Caco-2 (cell line): ENCODE results near the gene ADAM23. TPM values are rescaled to one million over a fixed set of nuclear protein-coding genes. Genes with fewer than 3 reads are reported as not detected.

Source experiments
- BruUV-seq: library from RNA; stranded (reverse); fragments of 400-500 nt; replicated peaks from 2 replicates; lab custom pipeline; 2021; lab: Mats Ljungman, UMichigan
- CTCF ChIA-PET: fragments of 300-600 bp; sonication (Branson Sonifier 250); formaldehyde crosslinking; loops from one replicate; lab custom pipeline; 2022; ENCODE audit warnings: antibody characterized with exemption; lab: Charles Lee
- POLR2A ChIA-PET: fragments of 300-600 bp; sonication (Branson Sonifier 250); formaldehyde crosslinking; loops from one replicate; lab custom pipeline; 2022; ENCODE audit warnings: antibody characterized with exemption; lab: Charles Lee
- DNase-seq, 2 experiments: peaks; one replicate each; pipeline versions ENCODE4 v3.0.0 to v3.0.0-alpha.2; 2020 to 2022
- H3K27me3 ChIP-seq: replicated peaks from 2 replicates; pipeline ENCODE4 v1.6.0; 2011; ENCODE audit warnings: low read length; ENCODE audit not compliant: control insufficient read depth, insufficient read depth
- H3K36me3 ChIP-seq: 2 replicates; pipeline ENCODE4 v1.5.1; 2011; ENCODE audit warnings: low read length; ENCODE audit not compliant: control insufficient read depth, insufficient read depth
- H3K4me1 ChIP-seq: fragments of 250-450 bp; sonication (Bioruptor Pico); 2 replicates; pipeline ENCODE4 v1.5.1; 2020; ENCODE audit warnings: mild to moderate bottlenecking
- H3K4me3 ChIP-seq: 2 replicates; pipeline ENCODE4 v1.5.1; 2011; ENCODE audit warnings: low read depth, mild to moderate bottlenecking, control low read depth, low read length
- H3K9me3 ChIP-seq: fragments of 250-450 bp; sonication (Bioruptor Pico); 2 replicates; pipeline ENCODE4 v1.5.1; 2020; ENCODE audit warnings: mild to moderate bottlenecking, moderate library complexity
- H3K27ac Mint-ChIP-seq: one replicate; pipeline ENCODE4 v1.8.0; 2022; ENCODE audit warnings: mixed read lengths; ENCODE audit not compliant: unreplicated experiment
- H3K27me3 Mint-ChIP-seq: one replicate; pipeline ENCODE4 v1.8.0; 2022; ENCODE audit warnings: mixed read lengths; ENCODE audit not compliant: insufficient read depth, unreplicated experiment
- H3K36me3 Mint-ChIP-seq: one replicate; pipeline ENCODE4 v1.8.0; 2022; ENCODE audit warnings: mild to moderate bottlenecking, mixed read lengths; ENCODE audit not compliant: insufficient read depth, unreplicated experiment
- H3K4me1 Mint-ChIP-seq: one replicate; pipeline ENCODE4 v1.8.0; 2022; ENCODE audit warnings: low read depth, mixed read lengths; ENCODE audit not compliant: unreplicated experiment
- H3K4me3 Mint-ChIP-seq: one replicate; pipeline ENCODE4 v1.8.0; 2022; ENCODE audit warnings: mild to moderate bottlenecking, moderate library complexity, mixed read lengths; ENCODE audit not compliant: unreplicated experiment
- H3K9me3 Mint-ChIP-seq: one replicate; pipeline ENCODE4 v1.8.0; 2022; ENCODE audit warnings: mixed read lengths; ENCODE audit not compliant: unreplicated experiment
- CTCF ChIP-seq, 2 experiments: fragments of 200-600 bp in 1 of 2; IDR thresholded peaks; 1 replicate in 1 of 2; 2 replicates in 1 of 2; pipeline versions ENCODE4 v1.5.1 to v1.8.0; 2011 to 2022; ENCODE audit warnings: antibody characterized with exemption in 1 of 2, control low read depth in 1 of 2, inconsistent platforms in 1 of 2, low read depth in 1 of 2, low read length in 1 of 2, mild to moderate bottlenecking in 1 of 2, moderate library complexity in 1 of 2; ENCODE audit not compliant: insufficient read depth in 1 of 2, severe bottlenecking in 1 of 2, unreplicated experiment in 1 of 2
- intact Hi-C: fragments of 100-400 bp; cut with micrococcal nuclease; formaldehyde crosslinking; loops from one replicate; pipeline ENCODE4 v1.10.0; 2022; ENCODE audit not compliant: unreplicated experiment
- total RNA-seq: library from RNA; stranded (reverse); gene quantifications from 2 replicates; pipeline ENCODE4 v1.2.3, GENCODE V29; 2022

Gene ADAM23
- total RNA-seq, 1 experiment from 2014 or later = 55.1 TPM

GRCh38 chr2:206584323-206585116 lies 141.2 kb downstream of the ADAM23 start:
- no peaks in the 10 kb centered on the region for H3K27me3 Mint-ChIP-seq
- no peaks in the 10 kb centered on the region for H3K36me3 ChIP-seq
- no peak for DNase-seq
- TF ChIP-seq CTCF (IDR thresholded peaks at IDR 0.05; ENCODE audit: insufficient read depth in 1 of 2, low read depth in 1 of 2, low read length in 1 of 2, severe bottlenecking in 1 of 2, unreplicated experiment in 1 of 2) = no peak
- no peaks in the 10 kb centered on the region; the same call in 1 of the 2 replicates for H3K4me1 ChIP-seq
- peaks cover 14% of the 10 kb centered on the region for H3K36me3 Mint-ChIP-seq
- no peaks in the 10 kb centered on the region for H3K9me3 ChIP-seq
- H3K4me1 Mint-ChIP-seq = peaks cover 13% of the 10 kb centered on the region
- H3K27ac Mint-ChIP-seq = no peak overlapping the region
- no TSS peak for BruUV-seq
- no peaks in the 10 kb centered on the region for H3K27me3 ChIP-seq
- no peaks in the 10 kb centered on the region for H3K9me3 Mint-ChIP-seq
- intact Hi-C loops = no loop called here
- POLR2A ChIA-PET = no interaction called here
- CTCF ChIA-PET = no interaction called here
- no peak overlapping the region for H3K4me3 ChIP-seq
- no peak overlapping the region for H3K4me3 Mint-ChIP-seq

DNA sequence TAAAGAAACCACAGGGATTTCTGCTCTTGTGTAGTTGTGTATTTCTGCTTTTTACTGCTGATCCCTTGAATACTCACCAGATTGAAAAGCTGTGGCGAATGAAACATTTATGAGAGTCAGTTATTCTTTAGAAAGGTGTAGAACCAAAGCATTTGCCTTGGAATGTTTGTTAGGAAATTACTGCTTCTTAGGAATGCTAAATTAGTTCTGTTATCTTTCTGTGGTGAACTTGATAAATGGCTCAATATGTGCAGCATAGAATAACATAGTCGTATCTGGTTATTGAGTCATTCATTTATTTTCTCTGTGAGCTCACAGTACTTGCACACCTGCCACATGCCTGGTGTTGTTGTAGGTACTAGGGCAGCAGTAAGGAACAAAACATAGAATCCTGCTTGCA lies 142.0 kb downstream of the ADAM23 start:
- Mint-ChIP-seq H3K36me3 (peaks cover 18% of the 10 kb centered on the region), H3K4me1 (peaks cover 13% of the 10 kb centered on the region), H3K27me3 (no peaks in the 10 kb centered on the region), H3K9me3 (no peaks in the 10 kb centered on the region), H3K27ac (no peak overlapping the region), H3K4me3 (no peak overlapping the region)
- Histone ChIP-seq H3K9me3 (no peaks in the 10 kb centered on the region), H3K4me1 (no peaks in the 10 kb centered on the region; the same call in 1 of the 2 replicates), H3K4me3 (no peak overlapping the region), H3K36me3 (no peaks in the 10 kb centered on the region), H3K27me3 (no peaks in the 10 kb centered on the region)
- no peak for DNase-seq
- no TSS peak for BruUV-seq
- TF ChIP-seq CTCF (IDR thresholded peaks at IDR 0.05; ENCODE audit: insufficient read depth in 1 of 2, low read depth in 1 of 2, low read length in 1 of 2, severe bottlenecking in 1 of 2, unreplicated experiment in 1 of 2) = no peak
- ChIA-PET CTCF (no interaction called here), POLR2A (no interaction called here)
- intact Hi-C loops = no loop called here

DNA sequence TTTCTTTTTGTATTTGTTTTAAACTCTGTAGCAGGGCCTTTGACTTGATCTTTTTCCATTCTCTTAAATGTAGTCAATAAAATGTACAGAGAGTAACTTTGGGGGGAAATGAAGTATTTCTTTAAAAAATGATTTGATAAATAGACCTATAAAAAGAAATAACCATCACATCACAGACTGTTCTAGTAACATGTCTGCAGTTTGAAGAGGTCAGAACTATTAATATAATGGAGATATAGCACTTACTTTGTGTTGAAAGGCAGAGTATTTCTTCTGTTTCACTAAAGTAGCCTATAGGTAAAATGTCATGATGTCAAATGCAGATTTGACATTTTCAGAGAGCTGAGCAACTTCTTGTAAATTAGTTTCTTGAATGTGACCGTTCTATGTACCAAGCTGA lies 143.3 kb downstream of the ADAM23 start:
- no peaks in the 10 kb centered on the region for H3K9me3 ChIP-seq
- H3K27me3 Mint-ChIP-seq = no peaks in the 10 kb centered on the region
- intact Hi-C loops = no loop called here
- no peaks in the 10 kb centered on the region for H3K36me3 ChIP-seq
- POLR2A ChIA-PET = no interaction called here
- H3K9me3 Mint-ChIP-seq = no peaks in the 10 kb centered on the region
- H3K4me3 Mint-ChIP-seq = no peak overlapping the region
- DNase-seq = no peak
- no TSS peak for BruUV-seq
- no peak for TF ChIP-seq CTCF (IDR thresholded peaks at IDR 0.05; ENCODE audit: insufficient read depth in 1 of 2, low read depth in 1 of 2, low read length in 1 of 2, severe bottlenecking in 1 of 2, unreplicated experiment in 1 of 2)
- H3K27ac Mint-ChIP-seq = no peak overlapping the region
- no peak overlapping the region for H3K4me3 ChIP-seq
- CTCF ChIA-PET = no interaction called here
- no peaks in the 10 kb centered on the region for H3K27me3 ChIP-seq
- H3K4me1 Mint-ChIP-seq = peaks cover 13% of the 10 kb centered on the region
- H3K4me1 ChIP-seq = no peaks in the 10 kb centered on the region; the same call in 1 of the 2 replicates
- peaks cover 18% of the 10 kb centered on the region for H3K36me3 Mint-ChIP-seq
